Transverse colon (tissue), 4 donors: Measurements from ENCODE around the gene ZBTB46. TPM values are rescaled to one million over a fixed set of nuclear protein-coding genes. Genes with fewer than 3 reads are reported as not detected.

Experiments
- DNase-seq: peaks from one replicate; pipeline ENCODE4 v3.0.0-alpha.2; 2019
- H3K27ac ChIP-seq, 4 donors: fragments of 200-600 bp; sonication (generic); 2 replicates each; pipeline ENCODE4 v1.5.1; 2016 to 2018; ENCODE audit warnings: inconsistent platforms in 4 of 4
- H3K27me3 ChIP-seq: fragments of 200-600 bp; sonication (generic); 2 replicates; pipeline ENCODE4 v1.5.1; 2017; ENCODE audit warnings: inconsistent platforms
- H3K36me3 ChIP-seq, 4 donors: fragments of 200-600 bp; sonication (generic); 2 replicates each; pipeline ENCODE4 v1.5.1; 2017 to 2019; ENCODE audit warnings: inconsistent platforms in 4 of 4
- H3K4me1 ChIP-seq, 4 donors: fragments of 200-600 bp; sonication (generic); 2 replicates each; pipeline ENCODE4 v1.5.1; 2017 to 2020; ENCODE audit warnings: inconsistent platforms in 4 of 4
- H3K4me3 ChIP-seq, 4 donors: fragments of 200-600 bp; sonication (generic); 1 replicate in 1 of 4; 2 replicates in 3 of 4; pipeline versions ENCODE4 v1.5.1 to v1.6.1; 2017 to 2019; ENCODE audit warnings: inconsistent platforms in 4 of 4
- H3K9me3 ChIP-seq, 2 donors: fragments of 200-600 bp; sonication (generic); 2 replicates each; pipeline ENCODE4 v1.5.1; 2017 to 2019; ENCODE audit warnings: inconsistent platforms in 2 of 2
- CTCF ChIP-seq, 5 experiments: fragments of 200-600 bp in 3 of 5; fragments of 450-650 bp in 2 of 5; sonication (generic) in 3 of 5; IDR thresholded peaks; 1 replicate in 2 of 5; 2 replicates in 3 of 5; pipeline ENCODE4 v1.5.1; 2016 to 2017; ENCODE audit warnings: antibody characterized with exemption in 5 of 5, inconsistent platforms in 3 of 5, mild to moderate bottlenecking in 2 of 5, moderate library complexity in 1 of 5
- EP300 ChIP-seq: sonication (generic); formaldehyde crosslinking; IDR thresholded peaks from one replicate; pipeline ENCODE4 v1.6.1; 2017; ENCODE audit warnings: antibody characterized with exemption, low read depth
- POLR2A ChIP-seq: fragments of 450-650 bp; IDR thresholded peaks from one replicate; pipeline ENCODE4 v1.6.1; 2016; ENCODE audit warnings: antibody characterized with exemption, mild to moderate bottlenecking, moderate library complexity
- POLR2AphosphoS5 ChIP-seq, 3 donors: sonication (generic); formaldehyde crosslinking; IDR thresholded peaks; one replicate each; pipeline ENCODE4 v1.6.1; 2016; ENCODE audit warnings: antibody characterized with exemption in 3 of 3
- WGBS, 2 donors: methylation state at CpG; one replicate each; pipeline ENCODE4 v1.1.5; 2018; ENCODE audit warnings: low coverage in 1 of 2; 5-methylcytosine and 5-hydroxymethylcytosine counted together
- in situ Hi-C, 4 donors: fragments of 200-750 bp; cut with MboI; loops; one replicate each; pipeline versions ENCODE4 v1.15.0 to v1.15.1; 2017; ENCODE audit warnings: low sequenced_read_pairs in 3 of 4, low pct_ligation_motif_present in 1 of 4, low pct_unique_long_range_greater_than_20kb in 1 of 4
- intact Hi-C: fragments of 100-400 bp; cut with DNase I; formaldehyde crosslinking; loops from one replicate; pipeline ENCODE4 v1.15.1; 2023; ENCODE audit warnings: low total_unique reads
- total RNA-seq, 4 donors: library from RNA; depleted of rRNA; stranded (reverse); fragments of >200 nt; gene quantifications; one replicate each; pipeline ENCODE4 v1.1.0, GENCODE V29; 2016

ZBTB46 gene
- total RNA-seq, 4 donors from 2014 or later = 2.3 to 6.0 (median 5.3) TPM

- peaks cover 57% of the 10 kb centered on the region for H3K27me3 ChIP-seq
- H3K4me3 ChIP-seq = no peak overlapping the region
- 67 to 70% methylated on average over 7 to 27 of the region's 27 CpGs for WGBS, 2 donors
- peak; percentile 63 for DNase-seq
- intact Hi-C loops (no loop called here), in situ Hi-C loops (no loop called here)
- H3K4me1 ChIP-seq = peaks cover 20 to 42% (median 25%) of the 10 kb centered on the region in 4 donors
- H3K27ac ChIP-seq = no peak overlapping the region
- no peaks in the 10 kb centered on the region for H3K9me3 ChIP-seq
- TF ChIP-seq POLR2AphosphoS5 (IDR thresholded peaks at IDR 0.05) (no peak), POLR2A (no peak), EP300 (no peak), CTCF (IDR thresholded peaks at IDR 0.05) (no peak)
- H3K36me3 ChIP-seq = no peaks in the 10 kb centered on the region
Measured at GRCh38 chr20:63850689-63851547, 19.9 kb upstream of the ZBTB46 start.

GRCh38 chr20:63848003-63848911 lies 17.2 kb upstream of the ZBTB46 start:
- TF ChIP-seq EP300 (no peak), POLR2AphosphoS5 (IDR thresholded peaks at IDR 0.05) (no peak), CTCF (IDR thresholded peaks at IDR 0.05) (no peak), POLR2A (no peak)
- WGBS, 2 donors = 68% methylated on average over 27 of the region's 28 CpGs; no CpG with 5 or more reads in 1 of the 2 donors
- peak overlapping the region in 3 of 4 donors; percentile 10 to 32 (median 25) for H3K27ac ChIP-seq

GRCh38 chr20:63847237-63848002 lies 16.4 kb upstream of the ZBTB46 start:
- H3K9me3 ChIP-seq = no peaks in the 10 kb centered on the region
- peaks cover 5 to 17% (median 7%) of the 10 kb centered on the region in 4 donors for H3K4me1 ChIP-seq
- intact Hi-C loops = loop anchor here (1.0 kb wide), 1 partner anchor 39 kb away; no protein-coding TSS in a partner anchor
- no peaks in the 10 kb centered on the region for H3K36me3 ChIP-seq
- no peak for DNase-seq
- TF ChIP-seq POLR2A (no peak), POLR2AphosphoS5 (IDR thresholded peaks at IDR 0.05) (no peak), EP300 (no peak), CTCF (IDR thresholded peaks at IDR 0.05) (no peak)
- in situ Hi-C loops = no loop called here
- H3K4me3 ChIP-seq = no peak overlapping the region
- H3K27me3 ChIP-seq = peaks cover 54% of the 10 kb centered on the region
- peak overlapping the region in 3 of 4 donors; percentile 10 to 32 (median 25) for H3K27ac ChIP-seq
- 36% methylated on average over 16 of the region's 16 CpGs; no CpG with 5 or more reads in 1 of the 2 donors for WGBS, 2 donors

More at GRCh38 chr20:63848003-63848911, 17.2 kb upstream of the ZBTB46 start:
- Histone ChIP-seq H3K4me3 (no peak overlapping the region), H3K4me1 (peaks cover 5 to 17% (median 7%) of the 10 kb centered on the region in 4 donors), H3K27me3 (peaks cover 56% of the 10 kb centered on the region), H3K36me3 (no peaks in the 10 kb centered on the region), H3K9me3 (no peaks in the 10 kb centered on the region)
- in situ Hi-C loops (no loop called here), intact Hi-C loops (no loop called here)
- DNase-seq = no peak
